Loucy (cell line): ENCODE data around the gene SINHCAF.
"Not testable (repeated sequence)": the region's sequence is repeated elsewhere in the genome, so short reads cannot be mapped to it uniquely, and the experiment has no call there.

Experiments used
- H2AFZ ChIP-seq: fragments of 200-600 bp; sonication (generic); 2 replicates; pipeline ENCODE4 v1.6.0; 2016; ENCODE audit warnings: antibody characterized with exemption, mild to moderate bottlenecking, low read length, moderate library complexity
- H3F3A ChIP-seq: fragments of 200-600 bp; 2 replicates; pipeline ENCODE4 v1.6.0; 2016; ENCODE audit warnings: antibody characterized with exemption, low read depth, mild to moderate bottlenecking
- H3K27me3 ChIP-seq: fragments of 200-600 bp; sonication (generic); 2 replicates; pipeline ENCODE4 v1.6.1; 2014; ENCODE audit warnings: low read length, mild to moderate bottlenecking; ENCODE audit not compliant: insufficient read depth, poor library complexity, severe bottlenecking
- H3K36me3 ChIP-seq: fragments of 200-600 bp; sonication (generic); 2 replicates; pipeline ENCODE4 v1.6.1; 2016; ENCODE audit warnings: low read length; ENCODE audit not compliant: insufficient read depth
- H3K4me1 ChIP-seq: fragments of 200-600 bp; sonication (generic); 2 replicates; pipeline ENCODE4 v1.5.1; 2014; ENCODE audit warnings: low read length, mild to moderate bottlenecking; ENCODE audit not compliant: insufficient read depth, poor library complexity, severe bottlenecking
- H3K4me2 ChIP-seq: fragments of 200-600 bp; sonication (generic); 2 replicates; pipeline ENCODE4 v1.6.0; 2014; ENCODE audit warnings: antibody characterized with exemption, low read length, low read depth, mild to moderate bottlenecking; ENCODE audit not compliant: poor library complexity, severe bottlenecking
- H3K4me3 ChIP-seq: fragments of 200-600 bp; sonication (generic); 2 replicates; pipeline ENCODE4 v1.5.1; 2014; ENCODE audit warnings: low read length, mild to moderate bottlenecking, mixed read lengths; ENCODE audit not compliant: poor library complexity, severe bottlenecking
- H3K79me2 ChIP-seq: fragments of 200-600 bp; sonication (generic); 2 replicates; pipeline ENCODE4 v1.6.1; 2014; ENCODE audit warnings: low read length; ENCODE audit not compliant: insufficient read depth
- H3K9ac ChIP-seq: fragments of 200-600 bp; sonication (generic); 2 replicates; pipeline ENCODE4 v1.6.0; 2014; ENCODE audit warnings: mild to moderate bottlenecking, low read depth, low read length, moderate library complexity; ENCODE audit not compliant: poor library complexity, severe bottlenecking
- H3K9me2 ChIP-seq: fragments of 200-600 bp; sonication (generic); replicated peaks from 2 replicates; pipeline ENCODE4 v1.6.1; 2016; ENCODE audit warnings: low read depth, low read length, mixed read lengths
- H3K9me3 ChIP-seq: fragments of 200-600 bp; sonication (generic); 2 replicates; pipeline ENCODE4 v1.6.1; 2014; ENCODE audit warnings: mild to moderate bottlenecking, antibody characterized with exemption, low read length, low read depth; ENCODE audit not compliant: insufficient read depth
- H4K20me1 ChIP-seq: fragments of 200-600 bp; sonication (generic); 2 replicates; pipeline ENCODE4 v1.6.0; 2014; ENCODE audit warnings: antibody characterized with exemption, low read length, mild to moderate bottlenecking; ENCODE audit not compliant: insufficient read depth, poor library complexity, severe bottlenecking
- CTCF ChIP-seq: fragments of 200-600 bp; sonication (generic); conservative IDR thresholded peaks from 2 replicates; pipeline ENCODE4 v1.5.1; 2014; ENCODE audit warnings: mild to moderate bottlenecking, antibody characterized with exemption, low read length
- EZH2phosphoT487 ChIP-seq: fragments of 200-600 bp; IDR thresholded peaks from 2 replicates; pipeline ENCODE4 v1.6.1; 2018; ENCODE audit warnings: antibody characterized with exemption, mild to moderate bottlenecking, moderate library complexity, borderline replicate concordance

SINHCAF gene

GRCh38 chr12:31248337-31248736 is 77.6 kb downstream of the SINHCAF start:
- Histone ChIP-seq H3K9me3 (no peaks in the 10 kb centered on the region), H3K27me3 (no peaks in the 10 kb centered on the region), H3K9ac (no peak overlapping the region), H4K20me1 (no peaks in the 10 kb centered on the region), H3K4me1 (no peaks in the 10 kb centered on the region), H3K4me3 (no peak overlapping the region), H3K9me2 (no peaks in the 10 kb centered on the region), H3K79me2 (no peaks in the 10 kb centered on the region), H2AFZ (no peak overlapping the region), H3K4me2 (no peak overlapping the region), H3F3A (no peaks in the 10 kb centered on the region), H3K36me3 (no peaks in the 10 kb centered on the region)
- TF ChIP-seq EZH2phosphoT487, result no peak
- TF ChIP-seq CTCF, result no peak

GRCh38 chr12:31246470-31246850 is 79.5 kb downstream of the SINHCAF start:
- no peak for TF ChIP-seq CTCF
- no peak for TF ChIP-seq EZH2phosphoT487
- H4K20me1 ChIP-seq, result no peaks in the 10 kb centered on the region
- no peak overlapping the region for H2AFZ ChIP-seq
- H3K9ac ChIP-seq, result no peak overlapping the region
- H3F3A ChIP-seq, result no peaks in the 10 kb centered on the region
- H3K79me2 ChIP-seq, result no peaks in the 10 kb centered on the region
- no peaks in the 10 kb centered on the region for H3K4me1 ChIP-seq
- no peaks in the 10 kb centered on the region for H3K9me2 ChIP-seq
- no peaks in the 10 kb centered on the region for H3K27me3 ChIP-seq
- H3K4me2 ChIP-seq, result no peak overlapping the region
- no peaks in the 10 kb centered on the region for H3K9me3 ChIP-seq
- no peaks in the 10 kb centered on the region for H3K36me3 ChIP-seq
- no peak overlapping the region for H3K4me3 ChIP-seq

GRCh38 chr12:31245822-31246469 is 80.0 kb downstream of the SINHCAF start:
- no peaks in the 10 kb centered on the region for H4K20me1 ChIP-seq
- H3K4me1 ChIP-seq, result no peaks in the 10 kb centered on the region
- no peaks in the 10 kb centered on the region for H3F3A ChIP-seq
- no peak overlapping the region for H2AFZ ChIP-seq
- no peak overlapping the region for H3K9ac ChIP-seq
- H3K4me3 ChIP-seq, result no peak overlapping the region
- TF ChIP-seq CTCF (no peak; the same call in 1 of the 2 replicates), EZH2phosphoT487 (no peak)
- no peaks in the 10 kb centered on the region for H3K9me3 ChIP-seq
- H3K36me3 ChIP-seq, result no peaks in the 10 kb centered on the region
- H3K4me2 ChIP-seq, result no peak overlapping the region
- H3K9me2 ChIP-seq, result no peaks in the 10 kb centered on the region
- no peaks in the 10 kb centered on the region for H3K79me2 ChIP-seq
- H3K27me3 ChIP-seq, result no peaks in the 10 kb centered on the region

GRCh38 chr12:31242418-31242817 is 83.5 kb downstream of the SINHCAF start:
- not testable (repeated sequence) for H3K79me2 ChIP-seq, H4K20me1 ChIP-seq, H3K9me3 ChIP-seq, H3K27me3 ChIP-seq, H3K9me2 ChIP-seq, H2AFZ ChIP-seq, H3K4me3 ChIP-seq, H3K36me3 ChIP-seq, H3K4me2 ChIP-seq, H3K9ac ChIP-seq, H3F3A ChIP-seq, H3K4me1 ChIP-seq
